OCI-LY7 (cell line): ENCODE measurements around the gene FTSJ3.

Experiments
- CTCF ChIP-seq: fragments of 200-600 bp; sonication (generic); conservative IDR thresholded peaks from 2 replicates; pipeline ENCODE4 v1.5.1; 2014; ENCODE audit warnings: mild to moderate bottlenecking, antibody characterized with exemption, low read length, moderate library complexity, mixed read lengths
- EZH2phosphoT487 ChIP-seq: fragments of 200-600 bp; sonication (generic); IDR thresholded peaks from 2 replicates; pipeline ENCODE4 v1.6.1; 2018; ENCODE audit warnings: low read depth, borderline replicate concordance, mild to moderate bottlenecking, mixed run types, antibody characterized with exemption, low read length, moderate library complexity, mixed read lengths

DNA sequence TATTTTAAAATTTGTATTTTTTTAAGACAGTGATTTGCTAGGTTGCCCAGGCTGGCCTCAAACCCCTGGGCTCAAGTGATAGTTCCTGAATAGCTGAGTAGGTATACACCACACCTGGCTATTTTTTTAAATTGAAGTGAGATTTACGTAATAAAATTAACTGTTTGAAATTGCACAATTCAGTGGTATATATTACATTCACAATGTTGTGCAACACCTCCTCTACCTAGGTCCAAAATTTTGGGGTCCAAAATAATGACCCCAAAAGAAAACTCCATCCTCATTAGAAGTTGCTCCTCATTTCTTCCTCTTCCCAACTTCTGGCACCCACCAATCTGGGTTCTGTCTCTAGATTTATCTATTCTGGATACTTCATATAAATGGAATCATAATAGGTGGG, 18.0 kb upstream of the FTSJ3 start:
- TF ChIP-seq CTCF (no peak), EZH2phosphoT487 (no peak)
